Measurements from ENCODE around the gene SLC8A3.

- TF ChIP-seq EZH2phosphoT487 (IDR thresholded peaks at IDR 0.05; ENCODE audit: borderline replicate concordance, low read depth, low read length) (no peak), CTCF (conservative IDR thresholded peaks at IDR 0.05; ENCODE audit: low read length) (no peak)
These were observed 141.0 kb downstream of the SLC8A3 start for GRCh38 chr14:70047598-70048312.
